ENCODE data around the gene GSX1.
A peak's percentile ranks its signal among the peaks of the same experiment; 100 is the strongest.

- TF ChIP-seq CTCF (IDR thresholded peaks at IDR 0.05) (no peak), SIN3A (IDR thresholded peaks at IDR 0.05; ENCODE audit: borderline replicate concordance, insufficient read depth, low read depth, low read length) (no peak), POLR2AphosphoS5 (IDR thresholded peaks at IDR 0.05; ENCODE audit: low read depth, low read length) (no peak), TCF7L2 (IDR thresholded peaks at IDR 0.05; ENCODE audit: low read depth, low read length) (no peak)
- TF ChIP-seq, protein P1, sequence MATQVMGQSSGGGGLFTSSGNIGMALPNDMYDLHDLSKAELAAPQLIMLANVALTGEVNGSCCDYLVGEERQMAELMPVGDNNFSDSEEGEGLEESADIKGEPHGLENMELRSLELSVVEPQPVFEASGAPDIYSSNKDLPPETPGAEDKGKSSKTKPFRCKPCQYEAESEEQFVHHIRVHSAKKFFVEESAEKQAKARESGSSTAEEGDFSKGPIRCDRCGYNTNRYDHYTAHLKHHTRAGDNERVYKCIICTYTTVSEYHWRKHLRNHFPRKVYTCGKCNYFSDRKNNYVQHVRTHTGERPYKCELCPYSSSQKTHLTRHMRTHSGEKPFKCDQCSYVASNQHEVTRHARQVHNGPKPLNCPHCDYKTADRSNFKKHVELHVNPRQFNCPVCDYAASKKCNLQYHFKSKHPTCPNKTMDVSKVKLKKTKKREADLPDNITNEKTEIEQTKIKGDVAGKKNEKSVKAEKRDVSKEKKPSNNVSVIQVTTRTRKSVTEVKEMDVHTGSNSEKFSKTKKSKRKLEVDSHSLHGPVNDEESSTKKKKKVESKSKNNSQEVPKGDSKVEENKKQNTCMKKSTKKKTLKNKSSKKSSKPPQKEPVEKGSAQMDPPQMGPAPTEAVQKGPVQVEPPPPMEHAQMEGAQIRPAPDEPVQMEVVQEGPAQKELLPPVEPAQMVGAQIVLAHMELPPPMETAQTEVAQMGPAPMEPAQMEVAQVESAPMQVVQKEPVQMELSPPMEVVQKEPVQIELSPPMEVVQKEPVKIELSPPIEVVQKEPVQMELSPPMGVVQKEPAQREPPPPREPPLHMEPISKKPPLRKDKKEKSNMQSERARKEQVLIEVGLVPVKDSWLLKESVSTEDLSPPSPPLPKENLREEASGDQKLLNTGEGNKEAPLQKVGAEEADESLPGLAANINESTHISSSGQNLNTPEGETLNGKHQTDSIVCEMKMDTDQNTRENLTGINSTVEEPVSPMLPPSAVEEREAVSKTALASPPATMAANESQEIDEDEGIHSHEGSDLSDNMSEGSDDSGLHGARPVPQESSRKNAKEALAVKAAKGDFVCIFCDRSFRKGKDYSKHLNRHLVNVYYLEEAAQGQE (IDR thresholded peaks at IDR 0.05; ENCODE audit: insufficient read depth in 1 of 2, low read depth in 2 of 2, low read length in 1 of 2) = peak; percentile 92 to 97
These were observed at the start of gene GSX1 for GRCh38 chr13:27792393-27793218.
